ENCODE results near the gene MBTPS1. TPM values are rescaled to one million over a fixed set of nuclear protein-coding genes. Genes with fewer than 3 reads are reported as not detected.

MBTPS1 gene
- total RNA-seq, 1 experiment from 2014 or later, result 56.1 TPM

DNA sequence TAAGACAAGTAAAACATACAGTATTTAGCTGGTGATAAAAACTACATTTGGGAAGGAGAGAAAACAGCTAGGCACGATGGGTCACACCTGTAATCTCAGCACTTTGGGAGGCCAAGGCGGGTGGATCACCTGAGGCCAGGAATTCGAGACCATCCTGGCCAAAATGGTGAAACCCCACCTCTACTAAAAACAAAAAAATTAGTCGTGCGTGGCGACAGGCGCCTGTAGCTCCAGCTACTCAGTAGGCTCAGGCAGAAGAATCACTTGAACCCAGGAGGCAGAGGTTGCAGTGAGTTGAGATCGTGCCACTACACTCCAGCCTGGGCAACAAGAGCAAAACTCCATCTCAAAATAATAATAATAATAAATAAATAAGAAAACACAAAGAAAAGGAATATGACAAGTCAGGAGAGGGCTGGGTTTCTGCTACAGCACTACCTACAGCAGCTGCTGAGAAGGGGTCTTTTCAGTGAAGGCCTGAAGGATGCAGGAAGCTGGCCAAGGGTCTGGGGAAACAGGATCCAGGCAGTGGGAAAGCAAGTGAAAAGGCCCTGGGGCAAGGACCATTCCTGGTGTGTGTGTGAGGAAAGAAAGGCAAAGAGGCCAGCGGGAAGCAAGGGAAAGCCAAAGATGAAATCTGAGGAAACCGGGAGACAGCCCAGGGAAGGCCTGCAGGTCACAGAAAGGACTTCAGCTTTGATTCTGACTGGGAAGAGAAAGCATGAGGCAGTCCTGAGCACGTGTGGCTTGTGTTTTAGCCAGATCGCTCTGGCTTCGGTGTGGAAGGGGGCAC, 10.6 kb downstream of the MBTPS1 start:
- DNase-seq (no peak), ATAC-seq (no peak)
- Histone ChIP-seq H3K9me3 (ENCODE audit: low read length) (no peaks in the 10 kb centered on the region), H3K36me3 (ENCODE audit: low read depth, low read length) (no peaks in the 10 kb centered on the region), H3F3A (ENCODE audit: low read length, unreplicated experiment) (no peaks in the 10 kb centered on the region), H3K9me2 (replicated peaks; ENCODE audit: low read length) (no peaks in the 10 kb centered on the region), H3K27ac (ENCODE audit: low read length) (no peak overlapping the region), H2AFZ (ENCODE audit: low read length) (no peak overlapping the region), H3K4me2 (ENCODE audit: low read length) (no peak overlapping the region), H3K27me3 (ENCODE audit: low read length) (no peaks in the 10 kb centered on the region), H3K9ac (ENCODE audit: low read length) (no peak overlapping the region), H3K4me1 (ENCODE audit: insufficient read depth, low read length) (peaks cover 10% of the 10 kb centered on the region), H4K20me1 (ENCODE audit: low read length) (peaks cover 4% of the 10 kb centered on the region; the same call in 1 of the 2 replicates), H3K4me3 (ENCODE audit: low read length) (no peak overlapping the region), H3K79me2 (ENCODE audit: low read length) (peaks cover 90% of the 10 kb centered on the region)
- intact Hi-C loops (cut with micrococcal nuclease), result no loop called here
- ChIA-PET POLR2A (ENCODE audit: unreplicated experiment) (no interaction called here), CTCF (no interaction called here)
- BruUV-seq (replicated peaks), result no TSS peak
- TF ChIP-seq EZH2phosphoT487 (IDR thresholded peaks at IDR 0.05; ENCODE audit: borderline replicate concordance, low read length), result no peak
- TF ChIP-seq EZH2 (IDR thresholded peaks at IDR 0.05; ENCODE audit: low read length, unreplicated experiment), result no peak
- TF ChIP-seq, protein P1, sequence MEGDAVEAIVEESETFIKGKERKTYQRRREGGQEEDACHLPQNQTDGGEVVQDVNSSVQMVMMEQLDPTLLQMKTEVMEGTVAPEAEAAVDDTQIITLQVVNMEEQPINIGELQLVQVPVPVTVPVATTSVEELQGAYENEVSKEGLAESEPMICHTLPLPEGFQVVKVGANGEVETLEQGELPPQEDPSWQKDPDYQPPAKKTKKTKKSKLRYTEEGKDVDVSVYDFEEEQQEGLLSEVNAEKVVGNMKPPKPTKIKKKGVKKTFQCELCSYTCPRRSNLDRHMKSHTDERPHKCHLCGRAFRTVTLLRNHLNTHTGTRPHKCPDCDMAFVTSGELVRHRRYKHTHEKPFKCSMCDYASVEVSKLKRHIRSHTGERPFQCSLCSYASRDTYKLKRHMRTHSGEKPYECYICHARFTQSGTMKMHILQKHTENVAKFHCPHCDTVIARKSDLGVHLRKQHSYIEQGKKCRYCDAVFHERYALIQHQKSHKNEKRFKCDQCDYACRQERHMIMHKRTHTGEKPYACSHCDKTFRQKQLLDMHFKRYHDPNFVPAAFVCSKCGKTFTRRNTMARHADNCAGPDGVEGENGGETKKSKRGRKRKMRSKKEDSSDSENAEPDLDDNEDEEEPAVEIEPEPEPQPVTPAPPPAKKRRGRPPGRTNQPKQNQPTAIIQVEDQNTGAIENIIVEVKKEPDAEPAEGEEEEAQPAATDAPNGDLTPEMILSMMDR (conservative IDR thresholded peaks at IDR 0.05; ENCODE audit: low read depth, low read length), result no peak

DNA sequence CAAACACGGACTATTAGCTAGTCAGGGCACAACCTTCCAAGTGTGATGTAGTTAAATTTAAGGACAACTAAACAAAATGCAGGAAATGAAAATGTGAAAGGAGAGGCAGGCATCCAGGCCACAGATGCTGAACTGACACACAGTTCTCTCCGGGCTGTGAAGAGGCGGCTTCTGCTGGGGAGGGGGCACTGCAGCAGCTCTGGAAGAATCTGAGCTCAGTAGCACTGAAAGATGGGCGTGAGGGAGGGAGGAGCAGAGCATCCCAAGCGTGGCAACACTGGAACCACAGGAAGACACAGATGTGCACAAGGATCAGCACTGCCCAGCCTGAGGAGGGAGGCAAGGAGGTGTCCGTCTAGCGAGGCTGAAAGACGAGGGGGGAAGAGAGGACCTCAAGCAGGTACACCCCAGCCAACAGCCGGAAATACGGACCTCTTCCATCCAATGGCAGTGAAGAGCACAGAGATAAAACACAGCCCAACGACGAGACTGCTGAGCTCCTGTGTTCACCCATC, 11.4 kb downstream of the MBTPS1 start:
- no peak for ATAC-seq
- CTCF ChIA-PET, result no interaction called here

More for the DNA sequence above, 11.4 kb downstream of the MBTPS1 start:
- intact Hi-C loops (cut with micrococcal nuclease), result no loop called here
- Histone ChIP-seq H2AFZ (ENCODE audit: low read length) (no peak overlapping the region), H3K4me1 (ENCODE audit: insufficient read depth, low read length) (peaks cover 10% of the 10 kb centered on the region), H3F3A (ENCODE audit: low read length, unreplicated experiment) (no peaks in the 10 kb centered on the region), H4K20me1 (ENCODE audit: low read length) (peaks cover under 1% of the 10 kb centered on the region; the same call in 1 of the 2 replicates), H3K9ac (ENCODE audit: low read length) (no peak overlapping the region), H3K79me2 (ENCODE audit: low read length) (peaks cover 82% of the 10 kb centered on the region), H3K4me3 (ENCODE audit: low read length) (no peak overlapping the region), H3K36me3 (ENCODE audit: low read depth, low read length) (no peaks in the 10 kb centered on the region), H3K27ac (ENCODE audit: low read length) (no peak overlapping the region), H3K4me2 (ENCODE audit: low read length) (no peak overlapping the region), H3K9me3 (ENCODE audit: low read length) (no peaks in the 10 kb centered on the region), H3K27me3 (ENCODE audit: low read length) (no peaks in the 10 kb centered on the region), H3K9me2 (replicated peaks; ENCODE audit: low read length) (no peaks in the 10 kb centered on the region)
- POLR2A ChIA-PET (ENCODE audit: unreplicated experiment), result no interaction called here
- BruUV-seq (replicated peaks), result no TSS peak
- TF ChIP-seq, protein P1 (conservative IDR thresholded peaks at IDR 0.05; ENCODE audit: low read depth, low read length), result no peak
- TF ChIP-seq EZH2phosphoT487 (IDR thresholded peaks at IDR 0.05; ENCODE audit: borderline replicate concordance, low read length) (no peak), EZH2 (IDR thresholded peaks at IDR 0.05; ENCODE audit: low read length, unreplicated experiment) (no peak)
- no peak for DNase-seq
